WTC11 (cell line): Measurements from ENCODE around the gene MSI2. TPM values are rescaled to one million over a fixed set of nuclear protein-coding genes. Genes with fewer than 3 reads are reported as not detected.

ENCODE experiments used
- ATAC-seq: fragments of 200-7000 bp; cut with Tn5 transposase; 2 replicates; pipeline ENCODE4 v1.10.0; 2021; ENCODE audit warnings: mild to moderate bottlenecking, moderate library complexity
- CTCF ChIA-PET: fragments of 300-600 bp; sonication (Branson Sonifier 250); formaldehyde crosslinking; loops from one replicate; lab custom pipeline; 2021; ENCODE audit warnings: antibody characterized with exemption; lab: Charles Lee
- POLR2A ChIA-PET: fragments of 350-600 bp; sonication (Branson Sonifier 250); formaldehyde crosslinking; loops from one replicate; lab custom pipeline; 2021; ENCODE audit warnings: antibody characterized with exemption; lab: Charles Lee
- DNase-seq: peaks from one replicate; pipeline ENCODE4 v3.0.0; 2021; ENCODE audit warnings: low spot score
- H3K27ac Mint-ChIP-seq: 2 replicates; pipeline ENCODE4 v1.8.0; 2021; ENCODE audit warnings: mixed read lengths
- H3K27me3 Mint-ChIP-seq: 2 replicates; pipeline ENCODE4 v1.8.0; 2021; ENCODE audit warnings: low read depth, mild to moderate bottlenecking, moderate library complexity, mixed read lengths
- H3K36me3 Mint-ChIP-seq: 2 replicates; pipeline ENCODE4 v1.8.0; 2021; ENCODE audit warnings: mixed read lengths
- H3K4me1 Mint-ChIP-seq: 2 replicates; pipeline ENCODE4 v1.8.0; 2022; ENCODE audit warnings: mixed read lengths
- H3K4me3 Mint-ChIP-seq: 2 replicates; pipeline ENCODE4 v1.8.0; 2021; ENCODE audit warnings: mild to moderate bottlenecking, moderate library complexity, mixed read lengths
- H3K9me3 Mint-ChIP-seq: 2 replicates; pipeline ENCODE4 v1.8.0; 2021; ENCODE audit warnings: mixed read lengths
- CREB1 ChIP-seq: sonication (generic); formaldehyde crosslinking; IDR thresholded peaks from 2 replicates; pipeline ENCODE4 v1.8.0; 2023; ENCODE audit warnings: mild to moderate bottlenecking, missing genetic modification reagents
- CREM ChIP-seq: sonication (generic); formaldehyde crosslinking; IDR thresholded peaks from 2 replicates; pipeline ENCODE4 v1.8.1; 2022; ENCODE audit warnings: mild to moderate bottlenecking, missing genetic modification reagents, moderate library complexity
- FOXP1 ChIP-seq: sonication (generic); formaldehyde crosslinking; IDR thresholded peaks from 2 replicates; pipeline ENCODE4 v1.8.0; 2022; ENCODE audit warnings: missing genetic modification reagents, mild to moderate bottlenecking, moderate library complexity, borderline replicate concordance
- HMGA2 ChIP-seq: fragments of 250-450 bp; sonication (Bioruptor Pico); IDR thresholded peaks from 2 replicates; pipeline ENCODE4 v1.4.0; 2021; ENCODE audit warnings: mild to moderate bottlenecking, moderate library complexity
- IRF2 ChIP-seq: sonication (generic); formaldehyde crosslinking; IDR thresholded peaks from 2 replicates; pipeline ENCODE4 v1.8.0; 2022; ENCODE audit warnings: low read depth, missing genetic modification reagents, borderline replicate concordance
- JAZF1 ChIP-seq: fragments of 250-450 bp; sonication (Bioruptor Pico); IDR thresholded peaks from 2 replicates; pipeline ENCODE4 v1.9.0; 2021; ENCODE audit warnings: moderate library complexity, mild to moderate bottlenecking, inconsistent platforms
- NFATC4 ChIP-seq: fragments of 250-450 bp; sonication (Bioruptor Pico); IDR thresholded peaks from 2 replicates; pipeline ENCODE4 v1.9.0; 2021; ENCODE audit warnings: mild to moderate bottlenecking
- RELA ChIP-seq: sonication (generic); formaldehyde crosslinking; IDR thresholded peaks from 2 replicates; pipeline ENCODE4 v1.8.1; 2022; ENCODE audit warnings: missing genetic modification reagents, mild to moderate bottlenecking, borderline replicate concordance
- SOX15 ChIP-seq: fragments of 250-450 bp; sonication (Bioruptor Pico); IDR thresholded peaks from 2 replicates; pipeline ENCODE4 v1.9.0; 2021; ENCODE audit warnings: mild to moderate bottlenecking
- ZNF121 ChIP-seq: sonication (generic); formaldehyde crosslinking; IDR thresholded peaks from 2 replicates; pipeline ENCODE4 v1.8.0; 2023; ENCODE audit warnings: missing genetic modification reagents
- ZNF219 ChIP-seq: sonication (generic); formaldehyde crosslinking; IDR thresholded peaks from 2 replicates; pipeline ENCODE4 v1.8.0; 2023; ENCODE audit warnings: missing genetic modification reagents, mild to moderate bottlenecking, borderline replicate concordance
- ZNF232 ChIP-seq: sonication (generic); formaldehyde crosslinking; IDR thresholded peaks from 2 replicates; pipeline ENCODE4 v1.8.0; 2022; ENCODE audit warnings: mild to moderate bottlenecking, missing genetic modification reagents
- total RNA-seq: library from RNA; stranded (reverse); gene quantifications from 3 replicates; pipeline ENCODE4 v1.2.3, GENCODE V29; 2021
- TF ChIP-seq, protein P1 (sequence below): sonication (generic); formaldehyde crosslinking; IDR thresholded peaks from 2 replicates; pipeline ENCODE4 v1.8.0; 2023; ENCODE audit warnings: mild to moderate bottlenecking, missing genetic modification reagents
- TF ChIP-seq, protein P2 (sequence below): sonication (generic); formaldehyde crosslinking; IDR thresholded peaks from 2 replicates; pipeline ENCODE4 v1.8.0; 2022; ENCODE audit warnings: mild to moderate bottlenecking, missing genetic modification reagents
- TF ChIP-seq, protein P3 (sequence below): sonication (generic); formaldehyde crosslinking; IDR thresholded peaks from 2 replicates; pipeline ENCODE4 v1.8.0; 2022; ENCODE audit warnings: mild to moderate bottlenecking, missing genetic modification reagents
- TF ChIP-seq, protein P4 (sequence below): sonication (generic); formaldehyde crosslinking; IDR thresholded peaks from 2 replicates; pipeline ENCODE4 v1.8.1; 2023; ENCODE audit warnings: mild to moderate bottlenecking, missing genetic modification reagents

The MSI2 gene
- total RNA-seq, 1 experiment from 2014 or later: 82.1 TPM

DNA sequence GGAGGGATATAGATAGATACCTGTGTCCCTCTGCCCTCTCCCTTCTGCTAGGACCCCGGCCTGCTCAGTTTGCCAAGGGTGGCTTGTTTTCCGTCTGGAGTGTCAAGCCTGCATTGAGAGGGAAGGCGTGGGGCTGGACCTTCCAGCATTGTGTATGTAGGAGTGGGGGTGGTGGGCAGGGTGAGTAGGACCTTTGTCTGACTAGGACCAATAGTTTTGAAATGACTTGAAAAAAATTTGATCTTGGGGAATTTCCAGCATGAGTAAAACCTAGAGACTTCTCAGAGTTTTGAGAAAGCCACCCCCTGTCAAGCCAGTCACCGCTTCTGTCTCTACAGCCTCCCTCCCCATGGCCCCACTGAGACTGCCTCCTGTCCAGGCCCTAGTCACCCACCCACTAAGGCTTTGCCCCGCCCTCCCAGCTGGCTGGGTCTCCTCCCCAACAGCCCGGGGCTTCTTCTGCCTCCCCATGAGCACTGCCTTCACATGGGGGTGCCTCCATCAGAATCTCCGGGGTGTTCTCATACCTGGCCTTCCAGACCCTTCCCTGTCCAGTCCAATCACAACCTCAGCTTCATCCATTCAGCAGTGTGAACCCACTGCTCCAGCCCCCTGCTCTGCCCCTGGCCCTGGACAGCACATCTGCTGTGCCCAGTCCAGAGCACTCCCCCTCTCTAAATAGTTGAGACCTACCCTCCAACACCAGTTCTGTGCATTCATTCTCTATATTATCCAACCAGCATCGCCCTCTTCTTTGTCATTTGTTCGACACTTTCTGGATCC is 207.0 kb downstream of the MSI2 start:
- TF ChIP-seq SOX15 (CRISPR knock-in tag) (no peak), HMGA2 (CRISPR knock-in tag) (no peak), ZNF232 (CRISPR knock-in tag) (no peak), ZNF219 (CRISPR knock-in tag) (no peak)
- TF ChIP-seq, protein P1, sequence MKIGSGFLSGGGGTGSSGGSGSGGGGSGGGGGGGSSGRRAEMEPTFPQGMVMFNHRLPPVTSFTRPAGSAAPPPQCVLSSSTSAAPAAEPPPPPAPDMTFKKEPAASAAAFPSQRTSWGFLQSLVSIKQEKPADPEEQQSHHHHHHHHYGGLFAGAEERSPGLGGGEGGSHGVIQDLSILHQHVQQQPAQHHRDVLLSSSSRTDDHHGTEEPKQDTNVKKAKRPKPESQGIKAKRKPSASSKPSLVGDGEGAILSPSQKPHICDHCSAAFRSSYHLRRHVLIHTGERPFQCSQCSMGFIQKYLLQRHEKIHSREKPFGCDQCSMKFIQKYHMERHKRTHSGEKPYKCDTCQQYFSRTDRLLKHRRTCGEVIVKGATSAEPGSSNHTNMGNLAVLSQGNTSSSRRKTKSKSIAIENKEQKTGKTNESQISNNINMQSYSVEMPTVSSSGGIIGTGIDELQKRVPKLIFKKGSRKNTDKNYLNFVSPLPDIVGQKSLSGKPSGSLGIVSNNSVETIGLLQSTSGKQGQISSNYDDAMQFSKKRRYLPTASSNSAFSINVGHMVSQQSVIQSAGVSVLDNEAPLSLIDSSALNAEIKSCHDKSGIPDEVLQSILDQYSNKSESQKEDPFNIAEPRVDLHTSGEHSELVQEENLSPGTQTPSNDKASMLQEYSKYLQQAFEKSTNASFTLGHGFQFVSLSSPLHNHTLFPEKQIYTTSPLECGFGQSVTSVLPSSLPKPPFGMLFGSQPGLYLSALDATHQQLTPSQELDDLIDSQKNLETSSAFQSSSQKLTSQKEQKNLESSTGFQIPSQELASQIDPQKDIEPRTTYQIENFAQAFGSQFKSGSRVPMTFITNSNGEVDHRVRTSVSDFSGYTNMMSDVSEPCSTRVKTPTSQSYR (CRISPR knock-in tag): no peak
- TF ChIP-seq, all 79 proteins: peak for 0
- no peak overlapping the region for H3K27ac Mint-ChIP-seq
- no peaks in the 10 kb centered on the region for H3K9me3 Mint-ChIP-seq
- H3K4me3 Mint-ChIP-seq: no peak overlapping the region
- peaks cover 61% of the 10 kb centered on the region for H3K4me1 Mint-ChIP-seq
- no peaks in the 10 kb centered on the region; the same call in 1 of the 2 replicates for H3K36me3 Mint-ChIP-seq
- H3K27me3 Mint-ChIP-seq: peaks cover 5% of the 10 kb centered on the region
- ATAC-seq (no peak), DNase-seq (no peak)
- ChIA-PET POLR2A (no interaction called here), CTCF (no interaction called here)

DNA sequence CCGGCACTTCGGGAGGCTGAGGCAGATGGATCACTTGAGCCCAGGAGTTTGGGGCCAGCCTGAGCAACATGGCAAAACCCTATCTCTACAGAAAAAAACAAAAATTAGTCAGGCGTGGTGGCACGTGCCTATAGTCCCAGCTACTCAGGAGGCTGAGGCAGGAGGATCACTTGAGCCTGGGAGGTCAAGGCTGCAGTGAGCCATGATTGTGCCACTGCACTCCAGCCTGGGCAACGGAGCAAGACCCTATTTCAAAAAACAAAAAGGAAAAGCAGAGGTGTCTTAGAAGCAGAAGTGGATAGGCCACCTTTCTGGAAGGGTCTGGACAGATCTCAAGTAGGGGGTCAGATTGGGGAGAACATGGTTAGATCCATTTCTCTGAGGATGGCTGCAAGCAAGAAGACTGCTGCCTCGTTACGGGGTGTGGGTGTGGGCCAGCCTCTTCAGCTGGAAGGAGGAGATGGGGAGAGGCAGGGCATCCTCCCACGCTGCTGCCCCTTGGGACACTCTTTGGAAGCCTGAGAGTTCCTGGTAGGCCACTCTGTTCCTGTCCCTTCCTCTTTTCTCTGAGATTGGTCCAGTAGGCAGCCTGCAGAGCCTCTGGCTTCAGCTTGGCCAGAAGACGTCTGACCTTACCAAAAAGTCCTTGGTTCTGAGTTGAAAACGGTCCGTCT is 208.0 kb downstream of the MSI2 start:
- H3K27ac Mint-ChIP-seq: peak overlapping the region; percentile 54; the same call in 1 of the 2 replicates
- ATAC-seq (no peak), DNase-seq (no peak)
- H3K9me3 Mint-ChIP-seq: no peaks in the 10 kb centered on the region
- H3K4me3 Mint-ChIP-seq: no peak overlapping the region
- ChIA-PET CTCF (interaction anchor here (2.1 to 2.6 kb wide), 2 partner anchors 23 to 221 kb away, joined by 13 read pairs; no protein-coding TSS in a partner anchor), POLR2A (no interaction called here)
- H3K4me1 Mint-ChIP-seq: peaks cover 66% of the 10 kb centered on the region
- peaks cover 5% of the 10 kb centered on the region for H3K27me3 Mint-ChIP-seq
- TF ChIP-seq, protein P2, sequence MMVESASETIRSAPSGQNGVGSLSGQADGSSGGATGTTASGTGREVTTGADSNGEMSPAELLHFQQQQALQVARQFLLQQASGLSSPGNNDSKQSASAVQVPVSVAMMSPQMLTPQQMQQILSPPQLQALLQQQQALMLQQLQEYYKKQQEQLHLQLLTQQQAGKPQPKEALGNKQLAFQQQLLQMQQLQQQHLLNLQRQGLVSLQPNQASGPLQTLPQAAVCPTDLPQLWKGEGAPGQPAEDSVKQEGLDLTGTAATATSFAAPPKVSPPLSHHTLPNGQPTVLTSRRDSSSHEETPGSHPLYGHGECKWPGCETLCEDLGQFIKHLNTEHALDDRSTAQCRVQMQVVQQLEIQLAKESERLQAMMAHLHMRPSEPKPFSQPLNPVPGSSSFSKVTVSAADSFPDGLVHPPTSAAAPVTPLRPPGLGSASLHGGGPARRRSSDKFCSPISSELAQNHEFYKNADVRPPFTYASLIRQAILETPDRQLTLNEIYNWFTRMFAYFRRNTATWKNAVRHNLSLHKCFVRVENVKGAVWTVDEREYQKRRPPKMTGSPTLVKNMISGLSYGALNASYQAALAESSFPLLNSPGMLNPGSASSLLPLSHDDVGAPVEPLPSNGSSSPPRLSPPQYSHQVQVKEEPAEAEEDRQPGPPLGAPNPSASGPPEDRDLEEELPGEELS (CRISPR knock-in tag): no peak
- TF ChIP-seq ZNF121: peak; percentile 88
- TF ChIP-seq, all 79 proteins: peak for 1
- H3K36me3 Mint-ChIP-seq: no peaks in the 10 kb centered on the region

DNA sequence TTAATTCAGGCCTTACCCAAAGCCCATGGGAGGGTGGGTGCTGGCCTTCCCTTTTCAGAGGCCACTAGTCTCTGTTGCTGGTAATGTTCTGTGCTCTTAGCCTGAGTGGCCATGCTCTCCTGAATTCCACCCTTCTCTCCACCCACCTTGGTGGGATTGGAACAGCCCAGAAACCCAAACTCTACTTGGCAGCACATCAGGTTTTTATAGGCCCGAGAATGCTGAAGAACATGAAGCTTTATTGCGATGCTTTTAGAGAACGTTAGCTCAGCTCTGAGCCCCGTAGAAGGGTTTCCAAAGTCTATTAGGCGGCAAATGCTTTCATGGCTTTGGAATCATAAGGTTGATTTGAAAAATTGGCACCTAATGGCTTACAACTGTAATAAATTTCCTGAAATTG is 209.3 kb downstream of the MSI2 start:
- peaks cover 5% of the 10 kb centered on the region for H3K27me3 Mint-ChIP-seq
- H3K27ac Mint-ChIP-seq: peak overlapping the region; percentile 42
- H3K9me3 Mint-ChIP-seq: no peaks in the 10 kb centered on the region
- H3K4me3 Mint-ChIP-seq: peak overlapping the region; percentile 29; the same call in 1 of the 2 replicates
- CTCF ChIA-PET: interaction anchor here (1.3 to 2.6 kb wide), 4 partner anchors 25 to 318 kb away, joined by 4 to 13 read pairs (median 10); no protein-coding TSS in a partner anchor
- peaks cover 70% of the 10 kb centered on the region for H3K4me1 Mint-ChIP-seq
- ATAC-seq: no peak
- H3K36me3 Mint-ChIP-seq: no peaks in the 10 kb centered on the region
- no peak for DNase-seq
- POLR2A ChIA-PET: interaction anchor here (0.6 kb wide), 1 partner anchor 330 kb away, joined by 3 read pairs; no protein-coding TSS in a partner anchor
- TF ChIP-seq, protein P1 (CRISPR knock-in tag): no peak
- TF ChIP-seq JAZF1 (no peak), CREM (CRISPR knock-in tag) (no peak), IRF2 (CRISPR knock-in tag) (no peak), CREB1 (CRISPR knock-in tag) (no peak), NFATC4 (CRISPR knock-in tag) (no peak), RELA (CRISPR knock-in tag) (no peak), FOXP1 (CRISPR knock-in tag) (no peak)
- TF ChIP-seq, protein P3, sequence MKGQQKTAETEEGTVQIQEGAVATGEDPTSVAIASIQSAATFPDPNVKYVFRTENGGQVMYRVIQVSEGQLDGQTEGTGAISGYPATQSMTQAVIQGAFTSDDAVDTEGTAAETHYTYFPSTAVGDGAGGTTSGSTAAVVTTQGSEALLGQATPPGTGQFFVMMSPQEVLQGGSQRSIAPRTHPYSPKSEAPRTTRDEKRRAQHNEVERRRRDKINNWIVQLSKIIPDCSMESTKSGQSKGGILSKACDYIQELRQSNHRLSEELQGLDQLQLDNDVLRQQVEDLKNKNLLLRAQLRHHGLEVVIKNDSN (CRISPR knock-in tag): no peak
- TF ChIP-seq, protein P4, sequence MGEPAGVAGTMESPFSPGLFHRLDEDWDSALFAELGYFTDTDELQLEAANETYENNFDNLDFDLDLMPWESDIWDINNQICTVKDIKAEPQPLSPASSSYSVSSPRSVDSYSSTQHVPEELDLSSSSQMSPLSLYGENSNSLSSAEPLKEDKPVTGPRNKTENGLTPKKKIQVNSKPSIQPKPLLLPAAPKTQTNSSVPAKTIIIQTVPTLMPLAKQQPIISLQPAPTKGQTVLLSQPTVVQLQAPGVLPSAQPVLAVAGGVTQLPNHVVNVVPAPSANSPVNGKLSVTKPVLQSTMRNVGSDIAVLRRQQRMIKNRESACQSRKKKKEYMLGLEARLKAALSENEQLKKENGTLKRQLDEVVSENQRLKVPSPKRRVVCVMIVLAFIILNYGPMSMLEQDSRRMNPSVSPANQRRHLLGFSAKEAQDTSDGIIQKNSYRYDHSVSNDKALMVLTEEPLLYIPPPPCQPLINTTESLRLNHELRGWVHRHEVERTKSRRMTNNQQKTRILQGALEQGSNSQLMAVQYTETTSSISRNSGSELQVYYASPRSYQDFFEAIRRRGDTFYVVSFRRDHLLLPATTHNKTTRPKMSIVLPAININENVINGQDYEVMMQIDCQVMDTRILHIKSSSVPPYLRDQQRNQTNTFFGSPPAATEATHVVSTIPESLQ (CRISPR knock-in tag): no peak
